Esophagus muscularis mucosa (tissue), 4 donors: ENCODE results near the gene TRIM27. TPM values are rescaled to one million over a fixed set of nuclear protein-coding genes. Genes with fewer than 3 reads are reported as not detected.

Experiments used
- DNase-seq: peaks from one replicate; pipeline ENCODE4 v3.0.0-alpha.2; 2017; ENCODE audit errors: extremely low spot score
- H3K27ac ChIP-seq, 4 donors: fragments of 200-600 bp; sonication (generic); replicated peaks in 1 of 4; 1 replicate in 3 of 4; 2 replicates in 1 of 4; pipeline ENCODE4 v1.5.1; 2016 to 2019; ENCODE audit warnings: mild to moderate bottlenecking in 1 of 4
- H3K27me3 ChIP-seq, 4 donors: fragments of 200-600 bp; sonication (generic); one replicate each; pipeline versions ENCODE4 v1.5.1 to v1.6.0; 2016 to 2019
- H3K36me3 ChIP-seq, 4 donors: fragments of 200-600 bp; sonication (generic); one replicate each; pipeline ENCODE4 v1.5.1; 2016 to 2019
- H3K4me1 ChIP-seq, 4 donors: fragments of 200-600 bp; sonication (generic); one replicate each; pipeline ENCODE4 v1.5.1; 2016 to 2019
- H3K4me3 ChIP-seq, 4 donors: fragments of 200-600 bp; sonication (generic); 1 replicate in 2 of 4; 2 replicates in 2 of 4; pipeline ENCODE4 v1.5.1; 2016 to 2019; ENCODE audit warnings: mild to moderate bottlenecking in 4 of 4, moderate library complexity in 1 of 4
- H3K9me3 ChIP-seq, 4 donors: fragments of 200-600 bp; sonication (generic); 1 replicate in 3 of 4; 2 replicates in 1 of 4; pipeline ENCODE4 v1.5.1; 2016 to 2019
- CTCF ChIP-seq, 3 experiments: fragments of 200-600 bp in 2 of 3; fragments of 450-650 bp in 1 of 3; sonication (generic) in 2 of 3; IDR thresholded peaks; one replicate each; pipeline ENCODE4 v1.5.1; 2017 to 2019; ENCODE audit warnings: antibody characterized with exemption in 3 of 3, mild to moderate bottlenecking in 2 of 3, moderate library complexity in 1 of 3
- EP300 ChIP-seq: sonication (generic); formaldehyde crosslinking; IDR thresholded peaks from one replicate; pipeline ENCODE4 v1.6.1; 2017; ENCODE audit warnings: antibody characterized with exemption
- POLR2A ChIP-seq: fragments of 450-650 bp; IDR thresholded peaks from one replicate; pipeline ENCODE4 v1.6.1; 2017; ENCODE audit warnings: antibody characterized with exemption, moderate library complexity, mild to moderate bottlenecking, low read depth
- POLR2AphosphoS5 ChIP-seq, 2 donors: sonication (generic); formaldehyde crosslinking; IDR thresholded peaks; one replicate each; pipeline ENCODE4 v1.6.1; 2017; ENCODE audit warnings: antibody characterized with exemption in 2 of 2
- WGBS: methylation state at CpG from one replicate; pipeline ENCODE4 v1.1.5; 2018; 5-methylcytosine and 5-hydroxymethylcytosine counted together
- intact Hi-C: fragments of 100-400 bp; cut with DNase I; formaldehyde crosslinking; loops from one replicate; pipeline ENCODE4 v1.15.1; 2023
- total RNA-seq, 4 donors: library from RNA; depleted of rRNA; stranded (reverse); fragments of >200 nt; gene quantifications; one replicate each; pipeline versions ENCODE4 v1.1.0 to v1.2.1, GENCODE V29; 2016

Gene TRIM27
- total RNA-seq, 4 donors from 2014 or later: 31.1 to 42.2 (median 36.0) TPM

DNA sequence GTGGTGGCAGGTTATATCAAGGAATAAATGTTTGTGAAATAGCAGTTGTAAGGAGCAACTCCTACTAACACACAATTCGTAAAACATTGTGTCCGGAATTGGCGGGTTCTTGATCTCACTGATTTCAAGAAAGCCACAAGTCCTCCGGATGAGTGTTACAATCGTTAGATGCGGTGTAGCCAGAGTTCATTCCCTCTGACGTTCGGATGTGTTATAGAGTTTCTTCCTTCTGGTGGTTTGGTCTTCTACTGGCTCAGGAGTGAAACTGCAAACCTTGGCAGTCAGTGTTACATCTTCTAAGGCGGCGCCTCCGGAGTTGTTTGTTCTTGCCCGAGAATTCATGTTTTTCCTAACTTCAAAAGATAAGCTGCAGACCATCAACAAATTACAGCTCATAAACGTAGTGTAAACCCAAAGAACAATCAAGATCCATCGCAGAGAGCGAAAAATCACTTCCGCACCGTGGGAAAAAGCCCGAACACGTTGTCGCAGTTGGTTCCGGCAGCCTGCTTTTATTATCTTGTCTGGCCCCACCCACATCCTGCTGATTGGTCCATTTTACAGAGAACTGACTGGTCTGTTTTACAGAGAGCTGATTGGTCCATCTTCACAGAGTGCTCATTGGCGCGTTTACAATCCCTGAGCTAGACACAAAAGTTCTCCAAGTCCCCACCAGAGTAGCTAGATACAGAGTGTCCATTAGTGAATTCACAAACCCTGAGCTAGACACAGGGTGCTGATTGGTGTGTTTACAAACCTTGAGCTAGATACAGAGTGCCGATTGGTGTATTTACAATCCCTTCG lies 58.2 kb downstream of the TRIM27 start:
- no peaks in the 10 kb centered on the region for H3K27me3 ChIP-seq
- H3K4me1 ChIP-seq: peaks cover 15 to 19% (median 16%) of the 10 kb centered on the region in 4 donors
- 79% methylated on average over 25 of the region's 25 CpGs for WGBS
- TF ChIP-seq CTCF (IDR thresholded peaks at IDR 0.05): no peak
- no peak for TF ChIP-seq EP300
- TF ChIP-seq POLR2AphosphoS5 (IDR thresholded peaks at IDR 0.05): no peak
- no peak for TF ChIP-seq POLR2A
- no peak for DNase-seq
- H3K36me3 ChIP-seq: no peaks in the 10 kb centered on the region
- intact Hi-C loops: loop anchor here (10.0 kb wide), 1 partner anchor 149 kb away; no protein-coding TSS in a partner anchor
- H3K27ac ChIP-seq: peak overlapping the region; percentile 80 to 90 (median 86)
- H3K9me3 ChIP-seq: peaks cover 0 to 3% (median 0%) of the 10 kb centered on the region in 4 donors
- peak overlapping the region; percentile 75 to 95 (median 76) for H3K4me3 ChIP-seq

DNA sequence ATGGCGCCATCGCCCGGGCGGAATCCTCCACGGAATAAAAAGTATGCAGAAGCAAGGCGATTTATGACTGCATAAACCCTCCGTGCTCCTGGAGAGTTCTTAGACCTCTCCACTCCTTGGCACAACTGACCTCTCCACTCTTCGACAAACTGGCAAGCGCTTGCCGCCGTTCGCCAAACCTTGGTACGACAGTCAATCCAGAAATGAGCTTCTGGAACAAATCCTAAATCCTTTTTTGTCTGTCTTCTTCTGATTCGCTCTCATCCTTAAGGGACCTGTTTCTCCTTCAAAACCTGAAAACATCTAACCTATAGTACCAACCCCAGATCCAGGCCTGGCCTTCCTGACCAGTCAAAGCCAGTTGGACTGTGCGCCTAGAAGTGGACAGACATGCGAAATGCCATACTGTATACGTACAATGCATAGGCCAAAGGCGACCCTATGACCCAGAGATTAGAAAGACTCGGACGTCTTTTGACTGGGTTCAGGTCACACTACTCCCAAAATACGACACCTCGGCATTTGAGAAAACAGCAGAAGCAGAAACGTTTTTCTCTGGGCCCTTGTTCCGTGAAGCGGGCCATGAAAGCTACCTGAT lies 59.4 kb downstream of the TRIM27 start:
- Histone ChIP-seq H3K27ac (peak overlapping the region; percentile 74 to 82 (median 82)), H3K27me3 (no peaks in the 10 kb centered on the region), H3K4me3 (peak overlapping the region; percentile 75 to 79 (median 76)), H3K36me3 (no peaks in the 10 kb centered on the region), H3K9me3 (peaks cover 0 to 3% (median 0%) of the 10 kb centered on the region in 4 donors), H3K4me1 (peaks cover 15 to 19% (median 16%) of the 10 kb centered on the region in 4 donors)
- intact Hi-C loops: loop anchor here (5.0 to 10.0 kb wide), 2 partner anchors 78 to 150 kb away; no protein-coding TSS in a partner anchor
- DNase-seq: no peak
- no peak for TF ChIP-seq POLR2A
- no peak for TF ChIP-seq EP300
- peak in 2 of 3 experiments; percentile 12 to 21 for TF ChIP-seq CTCF (IDR thresholded peaks at IDR 0.05)
- TF ChIP-seq POLR2AphosphoS5 (IDR thresholded peaks at IDR 0.05): no peak
- 34% methylated on average over 25 of the region's 25 CpGs for WGBS

GRCh38 chr6:28863604-28864325 lies 60.0 kb downstream of the TRIM27 start:
- intact Hi-C loops: loop anchor here (1.0 to 10.0 kb wide), 3 partner anchors 25 to 151 kb away; no protein-coding TSS in a partner anchor

DNA sequence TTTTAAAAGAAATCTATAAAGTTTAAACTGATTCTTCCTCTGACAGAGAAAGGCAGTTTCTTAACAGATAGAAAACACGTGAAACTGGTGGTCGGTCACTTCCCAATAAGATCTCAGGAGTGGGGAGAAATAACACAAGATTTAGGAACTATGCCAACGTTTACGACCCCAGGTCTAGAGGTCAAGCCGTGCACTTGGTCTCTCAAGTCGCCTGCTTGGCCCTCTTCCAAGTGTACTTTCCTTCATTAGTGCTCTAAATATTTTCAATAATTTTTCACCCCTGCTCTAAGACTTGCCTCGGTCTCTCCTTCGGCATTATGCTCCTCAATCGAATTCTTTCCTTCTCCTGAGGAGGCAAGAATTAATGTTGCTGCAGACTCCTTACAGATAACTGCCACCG lies 61.7 kb downstream of the TRIM27 start:
- TF ChIP-seq EP300: no peak
- TF ChIP-seq POLR2A: no peak
- TF ChIP-seq POLR2AphosphoS5 (IDR thresholded peaks at IDR 0.05): no peak
- TF ChIP-seq CTCF (IDR thresholded peaks at IDR 0.05): no peak
- intact Hi-C loops: loop anchor here (5.0 to 10.0 kb wide), 2 partner anchors 80 to 153 kb away; no protein-coding TSS in a partner anchor
- 76% methylated on average over 10 of the region's 10 CpGs for WGBS
- Histone ChIP-seq H3K9me3 (peaks cover 0 to 3% (median 0%) of the 10 kb centered on the region in 4 donors), H3K36me3 (no peaks in the 10 kb centered on the region), H3K27me3 (no peaks in the 10 kb centered on the region), H3K4me3 (no peak overlapping the region), H3K27ac (no peak overlapping the region), H3K4me1 (peaks cover 13 to 17% (median 14%) of the 10 kb centered on the region in 4 donors)
- DNase-seq: no peak

More at GRCh38 chr6:28863604-28864325, 60.0 kb downstream of the TRIM27 start:
- peak overlapping the region; percentile 74 to 82 (median 82) for H3K27ac ChIP-seq
- 1% methylated on average over 47 of the region's 47 CpGs for WGBS
- no peaks in the 10 kb centered on the region for H3K36me3 ChIP-seq
- TF ChIP-seq POLR2AphosphoS5 (IDR thresholded peaks at IDR 0.05) (peak; percentile 47 to 62), EP300 (no peak)
- H3K9me3 ChIP-seq: peaks cover 0 to 3% (median 0%) of the 10 kb centered on the region in 4 donors
- peak; percentile 95 for DNase-seq
- no peaks in the 10 kb centered on the region for H3K27me3 ChIP-seq
- H3K4me1 ChIP-seq: peaks cover 15 to 19% (median 16%) of the 10 kb centered on the region in 4 donors
- H3K4me3 ChIP-seq: peak overlapping the region; percentile 75 to 79 (median 76)
